GM23338 (cell line): ENCODE data around the gene PPIF.

Experiments
- CREB1 ChIP-seq: fragments of 250-450 bp; sonication (Bioruptor Pico); IDR thresholded peaks from 2 replicates; pipeline ENCODE4 v1.5.0; 2020; ENCODE audit warnings: low read depth, mild to moderate bottlenecking, moderate library complexity
- CTCF ChIP-seq, 2 experiments: fragments of 200-600 bp in 1 of 2; sonication (generic) in 1 of 2; conservative IDR thresholded peaks; 2 replicates each; pipeline versions ENCODE4 v1.5.1 to v1.6.1; 2016 to 2017; ENCODE audit warnings: antibody characterized with exemption in 2 of 2, low read depth in 2 of 2, mild to moderate bottlenecking in 2 of 2, moderate library complexity in 1 of 2
- EZH2 ChIP-seq: fragments of 200-600 bp; sonication (generic); IDR thresholded peaks from one replicate; pipeline ENCODE4 v1.8.0; 2017; ENCODE audit warnings: antibody characterized with exemption, mild to moderate bottlenecking, low read depth; ENCODE audit not compliant: unreplicated experiment
- EZH2phosphoT487 ChIP-seq: fragments of 200-600 bp; sonication (generic); IDR thresholded peaks from one replicate; pipeline ENCODE4 v1.8.1; 2018; ENCODE audit warnings: antibody characterized with exemption; ENCODE audit not compliant: unreplicated experiment
- JUNB ChIP-seq: IDR thresholded peaks from one replicate; pipeline ENCODE4 v1.6.1; 2016; ENCODE audit warnings: antibody characterized with exemption; ENCODE audit not compliant: unreplicated experiment
- NANOG ChIP-seq: IDR thresholded peaks from 2 replicates; pipeline ENCODE4 v1.6.1; 2016; ENCODE audit warnings: antibody characterized with exemption, borderline replicate concordance
- POLR2AphosphoS5 ChIP-seq: IDR thresholded peaks from 2 replicates; pipeline ENCODE4 v1.6.1; 2016; ENCODE audit warnings: antibody characterized with exemption, low read depth
- STAT1 ChIP-seq: IDR thresholded peaks from one replicate; pipeline ENCODE4 v1.6.1; 2016; ENCODE audit warnings: antibody characterized with exemption; ENCODE audit not compliant: unreplicated experiment
- ZNF331 ChIP-seq: fragments of 250-450 bp; sonication (Bioruptor Pico); IDR thresholded peaks from 2 replicates; pipeline ENCODE4 v1.5.0; 2020; ENCODE audit warnings: low read depth, mild to moderate bottlenecking, moderate library complexity
- TF ChIP-seq, protein P1 (sequence below): IDR thresholded peaks from one replicate; pipeline ENCODE4 v1.6.1; 2018; ENCODE audit warnings: antibody characterized with exemption; ENCODE audit not compliant: unreplicated experiment
- TF ChIP-seq, protein P2 (sequence below): IDR thresholded peaks from 2 replicates; pipeline ENCODE4 v1.6.1; 2016; ENCODE audit warnings: antibody characterized with exemption

- TF ChIP-seq CTCF (conservative IDR thresholded peaks at IDR 0.05; ENCODE audit: low read depth in 2 of 2): no peak
- TF ChIP-seq EZH2: no peak
- TF ChIP-seq, protein P1, sequence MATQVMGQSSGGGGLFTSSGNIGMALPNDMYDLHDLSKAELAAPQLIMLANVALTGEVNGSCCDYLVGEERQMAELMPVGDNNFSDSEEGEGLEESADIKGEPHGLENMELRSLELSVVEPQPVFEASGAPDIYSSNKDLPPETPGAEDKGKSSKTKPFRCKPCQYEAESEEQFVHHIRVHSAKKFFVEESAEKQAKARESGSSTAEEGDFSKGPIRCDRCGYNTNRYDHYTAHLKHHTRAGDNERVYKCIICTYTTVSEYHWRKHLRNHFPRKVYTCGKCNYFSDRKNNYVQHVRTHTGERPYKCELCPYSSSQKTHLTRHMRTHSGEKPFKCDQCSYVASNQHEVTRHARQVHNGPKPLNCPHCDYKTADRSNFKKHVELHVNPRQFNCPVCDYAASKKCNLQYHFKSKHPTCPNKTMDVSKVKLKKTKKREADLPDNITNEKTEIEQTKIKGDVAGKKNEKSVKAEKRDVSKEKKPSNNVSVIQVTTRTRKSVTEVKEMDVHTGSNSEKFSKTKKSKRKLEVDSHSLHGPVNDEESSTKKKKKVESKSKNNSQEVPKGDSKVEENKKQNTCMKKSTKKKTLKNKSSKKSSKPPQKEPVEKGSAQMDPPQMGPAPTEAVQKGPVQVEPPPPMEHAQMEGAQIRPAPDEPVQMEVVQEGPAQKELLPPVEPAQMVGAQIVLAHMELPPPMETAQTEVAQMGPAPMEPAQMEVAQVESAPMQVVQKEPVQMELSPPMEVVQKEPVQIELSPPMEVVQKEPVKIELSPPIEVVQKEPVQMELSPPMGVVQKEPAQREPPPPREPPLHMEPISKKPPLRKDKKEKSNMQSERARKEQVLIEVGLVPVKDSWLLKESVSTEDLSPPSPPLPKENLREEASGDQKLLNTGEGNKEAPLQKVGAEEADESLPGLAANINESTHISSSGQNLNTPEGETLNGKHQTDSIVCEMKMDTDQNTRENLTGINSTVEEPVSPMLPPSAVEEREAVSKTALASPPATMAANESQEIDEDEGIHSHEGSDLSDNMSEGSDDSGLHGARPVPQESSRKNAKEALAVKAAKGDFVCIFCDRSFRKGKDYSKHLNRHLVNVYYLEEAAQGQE: no peak
- no peak for TF ChIP-seq POLR2AphosphoS5
- no peak for TF ChIP-seq JUNB
- TF ChIP-seq ZNF331 (CRISPR knock-in tag): no peak
- TF ChIP-seq CREB1: no peak
- no peak for TF ChIP-seq NANOG
- TF ChIP-seq STAT1: no peak
- TF ChIP-seq, protein P2, sequence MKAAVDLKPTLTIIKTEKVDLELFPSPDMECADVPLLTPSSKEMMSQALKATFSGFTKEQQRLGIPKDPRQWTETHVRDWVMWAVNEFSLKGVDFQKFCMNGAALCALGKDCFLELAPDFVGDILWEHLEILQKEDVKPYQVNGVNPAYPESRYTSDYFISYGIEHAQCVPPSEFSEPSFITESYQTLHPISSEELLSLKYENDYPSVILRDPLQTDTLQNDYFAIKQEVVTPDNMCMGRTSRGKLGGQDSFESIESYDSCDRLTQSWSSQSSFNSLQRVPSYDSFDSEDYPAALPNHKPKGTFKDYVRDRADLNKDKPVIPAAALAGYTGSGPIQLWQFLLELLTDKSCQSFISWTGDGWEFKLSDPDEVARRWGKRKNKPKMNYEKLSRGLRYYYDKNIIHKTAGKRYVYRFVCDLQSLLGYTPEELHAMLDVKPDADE: no peak
- no peak for TF ChIP-seq EZH2phosphoT487
Observed at GRCh38 chr10:79376078-79376628, 28.9 kb downstream of the PPIF start.
